ENCODE measurements around the gene FRAS1.
"Not testable (repeated sequence)": the region's sequence is repeated elsewhere in the genome, so short reads cannot be mapped to it uniquely, and the experiment has no call there.

FRAS1 gene

DNA sequence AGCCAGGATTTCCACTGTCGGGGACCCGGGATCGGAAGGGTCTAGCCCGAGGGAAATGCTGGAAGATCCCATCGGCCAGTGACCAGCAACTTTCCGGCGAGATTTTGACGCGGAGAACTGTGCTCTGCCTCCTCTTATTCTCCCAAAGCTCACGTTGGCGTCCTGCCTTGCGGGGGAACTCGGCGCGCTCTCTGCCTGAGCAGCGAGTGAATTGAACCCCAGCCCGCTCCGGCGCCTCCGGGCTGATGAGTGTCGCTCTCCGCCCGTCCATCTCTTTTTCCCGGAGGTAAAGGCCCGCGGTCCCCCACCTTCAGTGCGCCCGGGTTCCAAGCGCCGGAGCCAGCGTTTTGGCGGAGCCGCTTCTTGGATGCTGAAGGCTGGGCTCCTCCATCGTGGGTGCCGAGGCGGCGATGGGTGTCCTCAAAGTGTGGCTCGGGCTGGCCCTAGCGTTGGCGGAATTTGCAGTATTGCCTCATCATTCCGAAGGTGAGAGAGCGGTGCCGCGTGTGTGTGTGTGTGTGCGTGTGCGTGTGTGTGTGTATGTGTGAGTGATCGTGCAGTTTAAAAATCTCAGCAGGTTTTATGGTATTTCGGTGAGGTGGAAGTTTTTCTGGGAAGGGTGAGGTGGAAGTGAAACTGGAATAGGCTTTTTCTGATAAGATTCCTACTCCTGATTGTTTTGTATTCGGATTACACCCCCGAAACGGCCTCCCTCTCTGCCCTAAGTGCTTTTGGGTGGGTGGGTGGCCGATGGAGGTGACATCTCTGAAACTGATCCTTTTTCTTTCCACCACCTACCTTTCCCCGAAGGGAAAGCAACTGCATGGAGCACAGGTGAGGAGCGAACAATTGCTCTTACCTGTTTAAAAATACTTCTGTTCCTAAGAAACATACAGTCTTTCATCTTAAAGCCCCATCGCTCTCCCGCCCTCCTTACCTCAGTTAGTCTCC, 752 bp downstream of the FRAS1 start:
- DNase-seq (ENCODE audit: low spot score): no peak

DNA sequence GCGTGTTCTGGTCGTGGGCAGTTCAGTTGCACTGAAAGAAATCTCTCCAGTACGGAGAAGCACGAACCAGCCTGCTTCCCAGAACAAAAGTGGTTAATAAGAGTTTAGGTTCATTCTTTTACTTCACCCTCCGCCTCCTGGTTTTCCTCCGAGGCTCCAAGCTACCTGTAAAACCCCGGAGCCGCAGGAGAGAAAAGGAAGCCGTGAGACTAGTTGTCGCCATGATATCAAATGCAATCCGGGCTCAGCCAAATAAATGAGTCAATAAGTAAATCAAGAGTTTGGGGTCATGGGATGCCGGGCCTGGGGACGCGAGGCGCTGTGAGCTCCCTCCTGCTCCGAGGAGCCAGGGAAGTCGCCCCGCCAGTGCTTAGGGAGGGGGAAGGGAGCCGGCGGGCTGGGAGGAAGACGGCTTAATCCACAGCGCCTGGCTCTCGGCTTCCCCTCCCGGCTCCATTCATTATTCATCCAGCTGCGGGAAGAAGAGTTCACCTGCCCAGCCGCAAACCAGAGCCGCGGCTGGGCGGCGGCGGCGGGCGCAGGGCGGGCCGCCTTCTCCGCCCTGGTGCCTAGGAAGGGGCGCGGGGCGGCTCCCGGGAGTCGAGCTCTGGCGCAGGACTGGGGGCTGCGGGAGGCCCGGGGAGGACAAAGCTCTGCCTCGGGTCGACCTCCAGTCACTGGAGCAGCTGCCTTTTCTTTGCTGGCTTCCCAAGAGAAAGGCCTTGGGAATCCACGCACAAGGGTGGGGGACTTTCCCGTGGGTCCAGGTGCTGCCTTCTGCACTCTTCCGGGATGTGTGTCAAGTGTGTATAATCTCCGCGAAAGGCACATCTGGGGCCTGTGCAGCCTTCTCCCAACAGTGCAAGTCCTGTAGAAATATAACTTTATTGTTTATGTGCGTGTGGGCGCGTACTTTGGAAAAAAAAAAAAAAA, 1.7 kb downstream of the FRAS1 start:
- DNase-seq (ENCODE audit: low spot score): no peak

DNA sequence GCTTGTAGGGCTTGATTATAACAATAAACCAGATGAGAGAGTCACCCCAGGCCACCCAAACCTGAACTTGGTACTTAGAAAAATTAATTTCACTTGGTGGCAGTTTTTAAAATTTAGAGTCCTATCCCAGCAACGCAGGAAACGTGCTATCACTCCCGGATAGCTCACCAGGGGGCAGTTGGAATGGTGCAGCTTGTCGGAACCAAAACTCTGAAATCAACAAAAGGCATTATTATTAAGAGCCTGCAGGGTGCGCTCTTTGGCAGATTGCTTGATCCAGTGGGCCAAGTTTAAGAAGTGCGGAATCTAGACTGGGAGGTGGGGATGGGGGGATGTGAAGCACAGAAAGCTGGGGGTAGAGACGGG, 2.4 kb downstream of the FRAS1 start:
- DNase-seq (ENCODE audit: low spot score): no peak

DNA sequence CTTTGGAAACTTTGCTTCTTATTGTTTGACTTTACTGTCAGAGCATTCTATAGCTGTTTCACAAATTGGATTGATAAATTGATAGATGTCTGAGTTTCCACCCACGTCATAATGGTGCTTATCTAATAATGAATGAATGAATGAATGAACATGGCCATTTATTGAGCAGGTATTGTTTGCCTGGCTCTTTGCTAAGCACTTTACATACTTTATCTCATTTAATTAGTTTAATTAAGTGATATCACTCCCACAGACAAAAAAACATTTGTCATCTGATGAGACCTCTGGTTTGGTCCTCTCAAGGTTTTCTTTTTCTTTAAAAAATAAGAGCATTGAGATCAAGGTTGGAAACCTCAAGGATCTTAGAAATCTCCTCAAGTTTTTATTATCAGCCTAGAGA, 2.8 kb downstream of the FRAS1 start:
- DNase-seq (ENCODE audit: low spot score): no peak

DNA sequence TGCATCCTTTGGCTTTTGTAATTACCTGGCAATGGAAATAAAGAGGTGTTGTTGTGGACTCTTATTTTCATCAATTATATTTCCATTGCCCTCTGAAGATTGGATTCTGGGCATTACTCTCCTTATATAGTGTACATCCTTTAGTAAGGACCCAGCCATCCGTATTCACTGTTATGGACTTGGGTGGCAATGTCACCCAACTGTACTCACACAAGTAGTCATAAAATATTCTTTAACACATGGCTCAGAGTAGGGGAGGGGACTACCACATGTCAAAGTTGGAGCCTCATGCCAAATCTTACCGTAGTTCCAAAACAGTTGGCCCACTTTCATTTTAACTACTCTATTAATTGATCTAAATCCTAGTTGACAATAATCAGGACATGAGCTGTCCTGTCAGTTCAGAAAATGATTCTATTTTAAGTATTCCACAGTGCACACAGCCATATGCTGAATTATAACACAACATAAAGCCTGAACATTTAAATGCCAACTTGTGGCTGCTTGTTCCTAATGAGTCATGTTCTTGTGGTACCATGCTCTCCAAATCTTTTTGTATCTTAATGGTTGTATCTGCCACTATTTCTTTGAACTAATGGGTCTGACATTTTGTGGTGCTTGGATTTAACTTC, 4.9 kb downstream of the FRAS1 start:
- DNase-seq (ENCODE audit: low spot score): no peak

DNA sequence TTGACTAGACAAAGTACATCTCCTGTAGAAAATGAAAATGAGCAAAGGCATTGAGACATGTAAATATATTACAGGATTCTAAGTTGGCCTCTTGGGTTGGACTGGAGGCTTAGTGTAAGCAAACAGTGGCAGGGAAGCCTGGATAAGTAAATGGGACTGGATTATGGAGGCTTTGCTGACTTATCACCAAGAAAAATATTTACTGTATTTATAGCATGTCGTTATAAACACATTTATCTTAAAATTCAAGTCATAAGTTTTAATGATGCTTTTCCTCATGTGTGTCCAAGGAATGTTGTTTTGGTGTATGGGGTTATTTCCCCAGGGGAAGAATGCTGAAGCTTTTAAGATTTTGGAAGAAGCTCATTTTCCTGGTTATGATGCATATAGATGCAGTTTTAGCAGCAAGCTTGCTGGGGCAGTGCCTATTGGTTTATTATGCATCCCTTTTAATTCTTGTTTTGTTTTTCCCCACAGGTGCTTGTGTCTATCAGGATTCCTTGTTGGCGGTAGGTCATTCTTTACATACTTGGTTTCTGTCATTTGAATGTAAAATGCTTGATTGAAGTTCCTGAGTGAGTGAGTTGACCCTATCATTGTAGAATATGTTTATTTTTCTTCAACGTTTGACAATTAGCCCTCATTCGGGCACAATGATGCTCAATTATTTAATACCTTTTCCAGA, 8.5 kb downstream of the FRAS1 start:
- DNase-seq (ENCODE audit: low spot score): no peak

DNA sequence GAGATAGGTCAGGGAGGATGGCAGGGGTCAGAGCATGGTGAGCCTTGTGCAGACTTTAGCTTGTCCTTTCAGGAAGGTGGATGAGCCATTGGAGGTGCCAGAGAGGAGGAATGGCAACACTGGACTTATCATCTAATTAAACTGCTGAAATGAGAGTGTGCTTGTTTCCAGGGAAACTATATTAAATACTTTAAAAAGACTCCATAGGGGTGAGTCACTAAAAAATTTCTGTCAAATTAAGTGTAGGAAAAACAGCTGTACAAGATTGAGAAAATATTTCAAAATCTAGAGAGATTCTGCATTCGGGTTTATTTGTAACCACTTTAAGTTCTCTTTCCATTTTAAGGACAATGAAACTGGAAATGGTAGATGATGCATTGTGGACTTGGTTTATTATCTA, 11.4 kb downstream of the FRAS1 start:
- DNase-seq (ENCODE audit: low spot score): no peak

DNA sequence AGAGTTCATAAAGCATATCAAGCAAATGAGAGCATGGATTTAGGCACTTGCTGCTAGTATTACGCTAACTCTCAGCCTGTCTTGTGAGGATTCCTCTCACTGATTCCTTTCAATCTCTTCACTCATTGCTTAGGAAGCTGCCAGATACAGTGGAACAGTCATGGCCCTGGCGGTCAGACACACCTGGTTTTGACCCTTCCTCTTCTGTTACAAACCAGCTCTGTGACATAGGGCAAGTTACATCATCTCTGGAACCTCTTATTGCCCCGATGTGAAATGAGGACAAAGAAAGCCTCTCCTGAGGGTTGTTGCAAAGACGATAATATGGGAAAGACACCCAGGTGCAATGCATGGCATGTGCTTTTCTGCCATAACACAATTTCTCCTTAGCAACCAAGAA, 12.2 kb downstream of the FRAS1 start:
- DNase-seq (ENCODE audit: low spot score): no peak

DNA sequence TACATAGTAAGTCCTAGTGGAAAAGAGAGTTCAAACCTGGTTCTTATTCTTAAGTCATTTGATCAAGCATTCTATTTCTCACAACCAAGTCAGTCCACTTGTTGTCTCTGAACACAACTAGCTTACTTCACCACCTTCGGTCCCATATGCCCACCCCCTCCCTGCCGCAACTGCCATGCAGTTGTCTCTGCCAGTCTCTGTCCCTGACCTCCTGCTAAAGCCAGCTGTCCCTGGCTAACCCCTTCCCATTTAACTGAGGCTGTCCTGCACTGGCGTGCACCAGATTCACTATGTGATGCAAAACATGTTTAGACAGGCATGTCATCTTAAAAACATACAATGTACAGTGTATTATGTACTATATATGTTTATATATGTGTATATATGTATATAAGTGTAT, 12.7 kb downstream of the FRAS1 start:
- DNase-seq (ENCODE audit: low spot score): no peak

DNA sequence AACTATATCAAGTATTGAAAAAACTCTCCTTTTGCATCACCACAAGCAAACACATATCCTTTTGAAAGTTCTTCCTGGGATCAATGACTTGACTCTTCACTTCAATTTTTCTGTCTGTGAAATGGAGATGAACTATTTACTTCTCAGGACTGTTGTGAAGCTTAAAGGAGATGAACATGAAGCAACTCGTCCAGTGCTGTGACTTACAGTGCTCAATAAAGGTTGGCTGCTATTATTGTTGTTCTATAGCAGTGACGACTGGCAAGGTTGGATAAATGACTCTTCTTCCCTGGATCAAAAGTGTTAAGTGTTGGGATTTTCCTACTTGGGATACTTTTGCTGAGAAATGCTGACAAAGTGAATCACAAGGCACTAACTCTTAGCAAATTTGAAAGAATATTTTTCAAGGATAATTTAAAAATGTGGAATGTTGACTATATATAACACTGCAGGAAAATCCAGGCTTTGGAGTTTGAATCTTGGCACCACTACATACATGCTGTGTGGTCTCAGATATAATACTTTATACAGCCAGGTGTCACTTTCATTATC, 13.7 kb downstream of the FRAS1 start:
- no peak for DNase-seq (ENCODE audit: low spot score)

DNA sequence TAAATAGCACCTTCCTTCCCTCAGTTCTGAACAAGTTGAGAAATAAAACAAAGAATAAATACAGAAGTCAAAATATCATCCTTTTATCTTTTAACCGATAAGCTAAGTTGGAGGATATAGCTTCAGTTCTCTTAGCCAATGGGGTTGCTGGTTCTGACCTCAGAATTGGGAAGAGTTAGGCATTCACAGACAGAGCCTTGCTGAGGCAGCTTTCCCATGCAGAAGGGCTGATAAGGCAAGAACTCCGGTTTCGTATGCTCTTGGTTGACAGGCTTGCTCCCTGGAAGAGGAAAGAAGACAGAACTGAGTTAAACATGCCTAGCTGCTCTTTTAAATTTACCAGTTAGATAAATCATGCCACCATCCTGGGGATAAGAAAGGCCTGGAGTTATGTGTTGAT, 17.6 kb downstream of the FRAS1 start:
- no peak for DNase-seq (ENCODE audit: low spot score)

DNA sequence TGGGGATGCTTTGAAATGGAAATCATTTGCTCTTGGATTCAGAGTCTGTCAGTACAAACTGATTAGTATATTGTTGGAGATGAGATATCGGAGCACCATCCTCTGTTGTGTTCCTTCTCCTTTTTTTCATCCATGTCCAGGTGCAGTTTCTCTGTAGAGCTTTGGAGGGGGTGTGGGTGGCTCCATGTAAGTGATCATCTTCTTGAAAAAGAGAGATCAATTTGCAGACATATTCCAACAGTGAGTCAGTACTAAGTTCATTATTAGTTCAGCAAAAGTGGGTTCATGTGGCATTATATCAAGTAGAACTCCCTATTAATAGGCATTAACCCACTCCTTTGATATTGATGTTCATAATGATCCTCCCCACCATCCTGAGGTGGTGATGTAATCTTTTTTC, 18.9 kb downstream of the FRAS1 start:
- no peak for DNase-seq (ENCODE audit: low spot score)

DNA sequence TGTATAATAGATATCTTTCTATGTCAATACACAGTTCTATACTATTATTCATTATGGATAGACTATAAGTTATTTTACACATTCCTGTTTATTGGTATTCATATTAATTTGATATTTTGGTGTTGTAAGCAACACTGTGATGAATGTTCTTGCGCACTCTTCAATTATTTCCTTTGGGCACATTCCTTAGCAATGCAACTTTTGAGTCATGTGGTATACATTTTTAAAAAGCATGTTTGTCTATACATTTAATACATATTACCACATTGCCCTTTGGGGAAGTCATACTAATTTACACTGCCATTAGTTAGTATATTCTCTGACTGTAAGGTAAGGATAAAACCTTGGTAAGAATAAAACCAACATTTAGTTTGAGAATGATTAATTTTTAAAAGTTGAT, 21.0 kb downstream of the FRAS1 start:
- no peak for DNase-seq (ENCODE audit: low spot score)

DNA sequence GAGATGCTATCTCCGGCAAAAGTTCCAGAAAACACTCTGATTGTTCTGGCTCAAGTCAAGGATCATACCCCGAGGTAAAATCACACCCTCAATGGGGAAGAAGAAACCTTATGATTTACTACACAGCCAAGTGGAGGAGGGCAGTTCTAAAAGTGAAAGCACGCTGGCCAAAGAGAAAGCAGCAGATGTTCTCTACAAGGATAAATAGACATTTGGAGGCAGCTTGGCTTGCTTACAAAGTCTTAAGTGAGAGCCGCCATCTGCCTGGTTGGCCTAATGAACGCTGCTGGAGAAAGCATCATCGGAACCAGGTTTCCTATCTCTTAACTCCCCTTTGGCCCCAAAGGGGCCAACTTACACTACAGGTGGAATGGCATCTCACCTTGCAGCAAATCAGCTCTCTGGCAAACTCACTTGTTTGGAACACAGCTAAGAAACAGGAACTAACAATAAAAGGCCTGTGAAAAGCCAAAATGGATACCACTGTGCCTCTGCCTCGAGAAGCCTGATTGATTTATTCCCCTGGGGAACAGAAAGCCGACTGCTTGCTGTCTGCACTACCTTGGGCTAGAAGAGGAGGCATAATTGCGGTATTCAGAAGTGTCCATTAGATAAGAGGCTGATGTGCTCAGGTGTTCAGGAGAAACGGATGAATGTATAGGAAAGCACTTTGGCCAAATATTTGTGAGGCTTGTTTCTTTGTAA, 22.8 kb downstream of the FRAS1 start:
- no peak for DNase-seq (ENCODE audit: low spot score)

DNA sequence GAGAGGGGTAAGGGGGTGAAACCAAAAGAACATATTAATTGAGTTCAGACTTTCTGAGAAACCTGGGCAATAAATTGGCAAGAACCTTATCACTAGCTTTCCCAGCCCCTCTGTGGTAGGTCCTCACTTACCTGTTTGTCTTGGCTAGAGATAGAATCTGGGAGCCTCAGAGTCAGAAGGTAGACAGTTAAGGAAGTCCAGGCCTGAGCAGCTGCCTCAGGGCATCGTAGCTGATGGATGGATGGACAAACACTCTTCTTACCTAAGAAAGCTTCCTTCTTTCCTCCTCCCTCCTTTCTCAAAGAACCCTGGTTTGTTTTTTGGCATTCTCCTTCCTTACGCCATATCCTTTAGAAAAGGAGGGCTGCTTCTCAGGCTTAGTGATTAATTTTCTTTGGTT, 24.4 kb downstream of the FRAS1 start:
- no peak for DNase-seq (ENCODE audit: low spot score)

DNA sequence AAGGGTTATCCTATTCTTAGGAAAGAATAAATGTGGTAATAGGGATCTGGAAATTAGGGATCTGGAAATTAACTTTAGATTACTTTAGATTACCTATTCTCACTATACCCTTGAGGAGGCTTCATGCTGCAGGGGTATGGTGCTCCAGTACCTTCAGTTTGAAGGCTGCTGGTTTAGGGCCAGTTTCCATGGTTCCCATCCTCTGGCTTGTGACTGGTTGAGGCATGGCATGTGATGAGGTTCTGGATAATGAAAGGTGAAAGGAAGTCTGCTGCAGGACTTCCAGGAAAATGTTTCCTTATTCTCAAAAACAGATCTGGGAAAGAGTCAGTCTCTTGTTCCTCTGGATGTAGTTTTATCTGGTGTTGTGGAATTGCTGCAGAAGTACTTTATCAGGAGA, 25.9 kb downstream of the FRAS1 start:
- no peak for DNase-seq (ENCODE audit: low spot score)

DNA sequence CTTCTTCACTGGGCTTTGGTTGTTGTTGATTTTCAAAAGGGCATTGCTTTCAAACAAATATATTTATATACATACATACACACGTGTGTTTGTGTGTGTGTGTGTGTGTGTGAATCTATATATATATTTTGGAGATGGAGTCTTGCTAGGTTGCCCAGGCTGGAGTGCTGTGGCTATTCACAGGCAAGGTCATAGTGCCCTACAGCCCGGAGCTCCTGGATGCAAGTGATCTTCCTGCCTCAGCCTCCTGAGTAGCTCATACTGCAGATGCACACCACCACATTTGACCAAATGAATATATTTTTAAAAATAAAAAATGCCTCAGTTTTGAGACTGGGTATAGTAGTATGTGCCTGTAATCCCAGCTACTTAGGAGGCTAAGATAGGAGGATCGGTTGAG, 34.4 kb downstream of the FRAS1 start:
- no peak for DNase-seq (ENCODE audit: low spot score)

DNA sequence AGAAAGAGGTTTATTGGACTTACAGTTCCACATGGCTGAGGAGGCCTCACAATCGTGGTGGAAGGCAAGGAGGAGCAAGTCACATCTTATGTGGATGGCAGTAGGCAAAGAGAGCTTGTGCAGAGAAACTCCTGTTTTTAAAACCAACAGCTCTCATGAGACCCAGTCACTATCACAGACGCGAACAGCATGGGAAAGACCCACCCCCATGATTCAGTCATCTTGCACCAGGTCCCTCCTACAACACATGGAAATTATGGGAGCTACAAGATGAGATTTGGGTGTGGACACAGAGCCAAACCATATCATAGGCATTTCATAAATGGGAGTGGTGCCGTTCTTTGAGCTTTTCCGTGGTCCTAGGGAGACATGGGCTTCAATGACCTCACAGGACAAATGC, 35.2 kb downstream of the FRAS1 start:
- not testable (repeated sequence) for DNase-seq (ENCODE audit: low spot score)

DNA sequence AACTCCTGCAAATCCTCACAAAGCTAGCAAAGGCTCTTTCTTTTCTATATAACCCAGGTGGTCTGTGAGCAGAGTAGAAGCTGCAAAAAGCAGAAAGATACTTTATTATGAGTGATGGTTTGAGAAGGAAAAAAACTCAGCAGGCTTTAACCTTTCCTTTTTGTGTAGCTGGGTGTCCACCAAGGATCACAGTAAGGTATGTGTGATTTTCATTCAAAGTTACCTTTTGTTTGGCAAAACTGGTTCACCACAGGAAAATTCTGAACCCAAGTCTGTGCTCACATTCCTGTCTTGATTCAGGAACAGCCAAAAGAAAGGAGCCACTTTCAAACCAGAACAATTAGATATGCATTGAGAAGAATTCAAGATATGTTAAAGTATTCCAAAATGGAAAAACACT, 35.7 kb downstream of the FRAS1 start:
- no peak for DNase-seq (ENCODE audit: low spot score)

DNA sequence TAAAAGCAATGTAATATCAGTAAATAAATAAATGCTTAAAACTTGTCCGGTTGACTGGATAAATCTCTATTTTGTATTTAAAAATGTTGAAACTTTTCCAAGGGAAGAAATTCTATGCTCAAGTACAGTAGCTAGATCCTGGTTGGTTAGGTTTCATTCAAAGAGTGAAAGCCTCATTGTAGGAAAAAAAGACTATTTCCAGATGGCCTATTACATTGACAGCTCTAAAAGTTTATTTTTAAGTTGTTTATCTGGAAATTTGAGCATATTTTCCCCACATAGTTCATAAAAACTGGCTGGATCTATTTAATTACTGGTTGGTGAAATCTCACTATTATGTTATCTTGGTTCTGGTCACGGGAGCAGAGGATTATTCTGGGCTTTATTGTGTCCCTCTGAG, 38.0 kb downstream of the FRAS1 start:
- DNase-seq (ENCODE audit: low spot score): no peak

DNA sequence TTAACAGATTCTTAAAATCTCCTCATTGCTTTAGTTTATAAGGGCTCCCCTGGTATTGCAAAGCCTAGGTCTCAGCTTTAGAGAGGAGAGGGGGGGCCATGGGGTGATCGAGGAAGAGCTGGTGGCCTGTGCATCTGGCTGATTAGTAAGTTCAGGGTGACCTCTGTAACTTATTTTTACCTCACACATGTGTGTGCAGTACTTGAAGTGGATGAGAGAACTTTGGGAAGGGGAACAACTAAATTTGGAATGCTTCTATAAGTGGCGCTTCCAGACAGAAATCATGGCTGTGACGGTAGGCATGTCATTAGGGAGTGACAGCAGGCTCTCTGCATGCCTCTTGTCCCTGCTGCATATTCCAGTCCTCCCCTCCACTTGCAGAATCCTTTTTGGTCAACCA, 41.9 kb downstream of the FRAS1 start:
- no peak for DNase-seq (ENCODE audit: low spot score)
